Peyer's patch (tissue), 4 donors: ENCODE data around the gene DAB1.

Experiments
- CTCF ChIP-seq, 6 experiments: fragments of 450-650 bp in 4 of 6; fragments of 200-600 bp in 2 of 6; sonication (generic) in 1 of 6; IDR thresholded peaks; one replicate each; pipeline ENCODE4 v1.5.1; 2017 to 2019; ENCODE audit warnings: antibody characterized with exemption in 6 of 6, mild to moderate bottlenecking in 3 of 6, moderate library complexity in 1 of 6
- POLR2A ChIP-seq, 2 donors: fragments of 450-650 bp; IDR thresholded peaks; one replicate each; pipeline ENCODE4 v1.5.1; 2017; ENCODE audit warnings: antibody characterized with exemption in 2 of 2, mild to moderate bottlenecking in 2 of 2, moderate library complexity in 2 of 2

DNA sequence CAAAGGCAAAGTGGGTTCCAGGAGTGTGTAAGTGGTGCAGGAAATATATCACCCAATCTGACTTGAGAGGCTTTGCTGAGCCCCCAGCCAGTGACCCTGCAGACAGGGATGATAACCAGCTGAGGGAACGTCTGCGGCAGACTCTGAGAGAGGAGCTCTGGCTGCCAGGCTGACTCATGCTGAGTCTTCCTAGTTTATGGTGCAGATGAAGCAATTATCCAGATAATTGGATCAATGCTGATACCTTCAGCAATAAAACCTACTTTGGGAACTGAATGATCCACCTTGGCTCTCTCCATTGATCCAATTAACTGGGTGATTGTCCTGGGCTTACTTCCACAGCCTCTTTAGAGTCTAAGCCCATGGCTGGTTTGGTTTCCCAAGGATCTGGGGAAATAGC lies 465.3 kb downstream of the DAB1 start:
- TF ChIP-seq CTCF (IDR thresholded peaks at IDR 0.05) (no peak), POLR2A (IDR thresholded peaks at IDR 0.05) (no peak)
